GM12891 (cell line): ENCODE data around the gene TTC28.

Experiments used
- POLR2A ChIP-seq: IDR thresholded peaks from 2 replicates; pipeline ENCODE4 v1.6.1; 2011; ENCODE audit warnings: low read depth, low read length, control low read depth
- POLR2AphosphoS5 ChIP-seq: IDR thresholded peaks from 2 replicates; pipeline ENCODE4 v1.6.1; 2011; ENCODE audit warnings: low read depth, low read length, control low read depth
- SPI1 ChIP-seq: IDR thresholded peaks from 2 replicates; pipeline ENCODE4 v1.6.1; 2011; ENCODE audit warnings: low read depth, low read length, control low read depth
- TAF1 ChIP-seq: IDR thresholded peaks from 2 replicates; pipeline ENCODE4 v1.6.1; 2011; ENCODE audit warnings: low read depth, low read length, control low read depth

DNA sequence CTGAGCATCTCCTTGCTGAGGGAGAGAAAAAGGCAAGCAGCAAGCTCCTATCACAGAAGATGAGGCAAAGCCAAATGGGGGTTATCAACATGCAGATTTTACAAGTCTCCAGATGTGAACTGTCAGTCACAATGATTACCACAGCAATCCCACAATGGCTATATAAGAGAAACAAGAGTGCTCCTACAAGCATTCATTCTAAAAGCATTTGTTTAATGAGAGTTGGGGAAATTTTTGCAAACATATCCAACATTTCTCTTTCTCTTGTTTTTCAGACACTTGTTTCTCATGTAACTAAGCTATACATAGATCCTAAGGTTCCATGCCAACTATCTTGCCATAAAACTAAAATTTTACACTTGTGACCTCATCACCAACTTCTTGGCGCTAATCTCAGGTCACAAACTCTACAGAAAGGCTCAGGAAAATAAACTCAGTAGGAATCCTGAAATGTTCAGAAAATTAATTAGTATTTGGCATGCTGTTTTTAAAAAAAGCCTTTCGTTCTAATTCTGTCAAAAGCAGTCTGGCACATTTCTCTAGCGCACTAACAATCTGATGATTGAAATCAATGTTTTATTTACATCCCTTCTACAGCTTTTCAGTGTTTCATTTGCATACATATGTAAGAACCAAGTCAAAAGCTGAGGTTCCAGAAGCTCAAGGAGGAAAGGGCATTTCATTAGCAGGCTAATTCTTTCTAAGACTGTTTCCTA, 199.5 kb downstream of the TTC28 start:
- TF ChIP-seq TAF1 (no peak), POLR2A (no peak), SPI1 (no peak), POLR2AphosphoS5 (no peak)
